HepG2 (cell line): ENCODE measurements around the gene CBX2. TPM values are rescaled to one million over a fixed set of nuclear protein-coding genes. Genes with fewer than 3 reads are reported as not detected.
A peak's percentile ranks its signal among the peaks of the same experiment; 100 is the strongest.

ENCODE experiments used
- CHD4 ChIP-seq: fragments of 200-600 bp; sonication (generic); IDR thresholded peaks from 2 replicates; pipeline ENCODE4 v1.7.0; 2017; ENCODE audit warnings: mild to moderate bottlenecking, low read length, borderline replicate concordance
- FOSL2 ChIP-seq: sonication (generic); formaldehyde crosslinking; IDR thresholded peaks from 2 replicates; pipeline ENCODE4 v1.4.0; 2020; ENCODE audit warnings: missing genetic modification reagents
- HNRNPK ChIP-seq: fragments of 200-400 bp; formaldehyde crosslinking; IDR thresholded peaks from 2 replicates; pipeline ENCODE4 v1.6.1; 2018; ENCODE audit warnings: low read length, low read depth, moderate library complexity, mild to moderate bottlenecking; ENCODE audit not compliant: poor library complexity, severe bottlenecking
- HNRNPL ChIP-seq: fragments of 200-400 bp; formaldehyde crosslinking; IDR thresholded peaks from 2 replicates; pipeline ENCODE4 v1.6.1; 2017; ENCODE audit warnings: mild to moderate bottlenecking, low read depth, low read length
- KLF16 ChIP-seq, 2 experiments: sonication (generic) in 1 of 2; formaldehyde crosslinking in 1 of 2; IDR thresholded peaks; 2 replicates each; pipeline versions ENCODE4 v1.6.1 to v1.8.0; 2016 to 2023; ENCODE audit warnings: missing genetic modification reagents in 2 of 2, missing compliant biosample characterization in 1 of 2
- MED13 ChIP-seq: sonication (generic); formaldehyde crosslinking; IDR thresholded peaks from 2 replicates; pipeline ENCODE4 v1.5.0; 2020; ENCODE audit warnings: missing genetic modification reagents
- MXI1 ChIP-seq: IDR thresholded peaks from 3 replicates; pipeline ENCODE4 v1.6.1; 2012; ENCODE audit warnings: low read depth, low read length, inconsistent platforms, borderline replicate concordance
- PHF5A ChIP-seq: IDR thresholded peaks from one replicate; pipeline ENCODE4 v1.6.1; 2018; ENCODE audit warnings: low read depth, missing genetic modification reagents; ENCODE audit not compliant: unreplicated experiment
- ZFP36L1 ChIP-seq: sonication (generic); formaldehyde crosslinking; IDR thresholded peaks from 2 replicates; pipeline ENCODE4 v1.8.0; 2022; ENCODE audit warnings: mild to moderate bottlenecking, missing genetic modification reagents, moderate library complexity
- ZNF143 ChIP-seq: sonication (generic); formaldehyde crosslinking; IDR thresholded peaks from 2 replicates; pipeline ENCODE4 v1.4.0; 2020; ENCODE audit warnings: missing genetic modification reagents
- ZNF879 ChIP-seq: sonication (generic); formaldehyde crosslinking; IDR thresholded peaks from 2 replicates; pipeline ENCODE4 v1.8.1; 2023; ENCODE audit warnings: missing genetic modification reagents
- polyA plus RNA-seq, 8 experiments: library from polyadenylated mRNA; depleted of rRNA in 3 of 8; stranded (reverse) in 7 of 8; unstranded in 1 of 8; fragments of >200 nt; fragmentation: Illumina TruSeq in 4 of 8; extraction: Trizol in 4 of 8; gene quantifications; 2 replicates each; pipeline versions ENCODE4 v1.2.1 to v1.2.3, GENCODE V29; 2011 to 2016; ENCODE audit warnings: low read depth in 4 of 8, missing spikeins in 1 of 8, mixed read lengths in 1 of 8; ENCODE audit not compliant: insufficient read depth in 1 of 8
- total RNA-seq, 5 experiments: library from RNA; depleted of rRNA; stranded (reverse); fragments of >200 nt; fragmentation: Illumina TruSeq; extraction: Trizol; gene quantifications; 2 replicates each; pipeline ENCODE4 v1.2.3, GENCODE V29; 2016; ENCODE audit warnings: low read depth in 1 of 5
- TF ChIP-seq, protein P1 (sequence below): sonication (generic); formaldehyde crosslinking; IDR thresholded peaks from 2 replicates; pipeline ENCODE4 v1.4.0; 2020; ENCODE audit warnings: mild to moderate bottlenecking, missing genetic modification reagents
- TF ChIP-seq, protein P2 (sequence below): sonication (generic); formaldehyde crosslinking; IDR thresholded peaks from 2 replicates; pipeline ENCODE4 v1.8.0; 2023; ENCODE audit warnings: mild to moderate bottlenecking, missing genetic modification reagents
- TF ChIP-seq, protein P3 (sequence below): sonication (generic); formaldehyde crosslinking; IDR thresholded peaks from 2 replicates; pipeline ENCODE4 v1.8.0; 2022; ENCODE audit warnings: mild to moderate bottlenecking, missing genetic modification reagents
- TF ChIP-seq, protein P4 (sequence below): sonication (generic); formaldehyde crosslinking; IDR thresholded peaks from 2 replicates; pipeline ENCODE4 v1.4.0; 2020; ENCODE audit warnings: mild to moderate bottlenecking, missing genetic modification reagents
- TF ChIP-seq, protein P5 (sequence below): sonication (generic); formaldehyde crosslinking; IDR thresholded peaks from 2 replicates; pipeline ENCODE4 v1.5.1; 2020; ENCODE audit warnings: mild to moderate bottlenecking, missing genetic modification reagents
- TF ChIP-seq, protein P6 (sequence below): IDR thresholded peaks from 2 replicates; pipeline ENCODE4 v1.6.1; 2016; ENCODE audit warnings: missing compliant biosample characterization, missing genetic modification reagents, borderline replicate concordance
- TF ChIP-seq, protein P7 (sequence below): sonication (generic); formaldehyde crosslinking; IDR thresholded peaks from 2 replicates; pipeline ENCODE4 v1.5.1; 2020; ENCODE audit warnings: missing genetic modification reagents, mild to moderate bottlenecking, borderline replicate concordance

Gene CBX2
- total and polyA plus RNA-seq, 2 of the 13 experiments (the other 11 are each of a cell fraction or from before 2014, with no cell fraction given): 14.5 to 31.1 TPM

DNA sequence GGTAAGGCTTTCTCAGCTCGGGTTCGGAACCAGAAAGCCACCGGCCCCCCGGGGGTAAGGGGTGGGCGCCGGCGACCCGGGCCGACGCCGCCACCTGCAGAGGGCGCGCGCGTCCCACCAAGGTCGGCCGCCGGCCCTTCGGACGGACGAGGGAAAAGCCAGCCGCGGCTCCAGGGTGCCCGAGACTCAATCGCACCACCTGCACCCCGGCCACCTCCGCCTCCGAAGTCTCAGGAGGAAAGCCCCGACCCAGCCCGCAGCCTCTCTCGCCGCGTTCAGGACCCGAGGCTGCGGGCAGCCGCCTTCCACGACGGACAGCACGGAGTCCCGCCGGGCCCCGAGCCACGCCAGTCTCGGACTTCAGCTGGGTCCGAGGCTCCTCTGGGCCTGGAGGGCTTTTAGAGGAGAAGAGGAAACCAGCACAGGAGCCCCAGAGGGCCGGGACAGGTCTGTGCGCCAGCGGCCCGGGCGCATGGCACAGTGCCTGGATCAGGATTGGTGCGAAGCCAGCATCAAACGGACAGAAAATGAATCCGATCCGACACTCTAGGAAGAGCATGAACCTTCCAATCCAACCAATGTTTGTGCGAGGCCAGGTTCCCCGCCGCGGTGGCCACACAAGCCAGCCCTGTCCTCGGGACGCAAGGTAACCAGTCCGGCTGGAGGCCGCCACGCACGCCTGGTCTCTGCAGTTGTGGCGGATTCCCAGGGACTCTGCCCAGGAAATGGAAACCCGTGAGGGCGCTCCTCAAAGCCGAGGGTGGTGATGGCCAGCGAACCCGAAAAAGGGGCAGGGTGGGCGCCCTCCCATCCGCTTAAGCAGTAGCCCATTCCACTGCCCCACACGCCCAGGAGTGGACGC is 12.2 kb downstream of the CBX2 start (continued):
- TF ChIP-seq, protein P1, sequence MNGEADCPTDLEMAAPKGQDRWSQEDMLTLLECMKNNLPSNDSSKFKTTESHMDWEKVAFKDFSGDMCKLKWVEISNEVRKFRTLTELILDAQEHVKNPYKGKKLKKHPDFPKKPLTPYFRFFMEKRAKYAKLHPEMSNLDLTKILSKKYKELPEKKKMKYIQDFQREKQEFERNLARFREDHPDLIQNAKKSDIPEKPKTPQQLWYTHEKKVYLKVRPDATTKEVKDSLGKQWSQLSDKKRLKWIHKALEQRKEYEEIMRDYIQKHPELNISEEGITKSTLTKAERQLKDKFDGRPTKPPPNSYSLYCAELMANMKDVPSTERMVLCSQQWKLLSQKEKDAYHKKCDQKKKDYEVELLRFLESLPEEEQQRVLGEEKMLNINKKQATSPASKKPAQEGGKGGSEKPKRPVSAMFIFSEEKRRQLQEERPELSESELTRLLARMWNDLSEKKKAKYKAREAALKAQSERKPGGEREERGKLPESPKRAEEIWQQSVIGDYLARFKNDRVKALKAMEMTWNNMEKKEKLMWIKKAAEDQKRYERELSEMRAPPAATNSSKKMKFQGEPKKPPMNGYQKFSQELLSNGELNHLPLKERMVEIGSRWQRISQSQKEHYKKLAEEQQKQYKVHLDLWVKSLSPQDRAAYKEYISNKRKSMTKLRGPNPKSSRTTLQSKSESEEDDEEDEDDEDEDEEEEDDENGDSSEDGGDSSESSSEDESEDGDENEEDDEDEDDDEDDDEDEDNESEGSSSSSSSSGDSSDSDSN (CRISPR knock-in tag): peak; percentile 72; the same call in 1 of the 2 replicates
- TF ChIP-seq, protein P2, sequence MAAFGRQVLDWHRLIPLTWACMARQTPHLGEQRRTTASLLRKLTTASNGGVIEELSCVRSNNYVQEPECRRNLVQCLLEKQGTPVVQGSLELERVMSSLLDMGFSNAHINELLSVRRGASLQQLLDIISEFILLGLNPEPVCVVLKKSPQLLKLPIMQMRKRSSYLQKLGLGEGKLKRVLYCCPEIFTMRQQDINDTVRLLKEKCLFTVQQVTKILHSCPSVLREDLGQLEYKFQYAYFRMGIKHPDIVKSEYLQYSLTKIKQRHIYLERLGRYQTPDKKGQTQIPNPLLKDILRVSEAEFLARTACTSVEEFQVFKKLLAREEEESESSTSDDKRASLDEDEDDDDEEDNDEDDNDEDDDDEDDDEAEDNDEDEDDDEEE: peak; percentile 86; the same call in 1 of the 2 replicates
- TF ChIP-seq CHD4 (no peak), MXI1 (0 out of 3 replicates have a peak, but pooled peaks have one; percentile 21), KLF16 (CRISPR knock-in tag; IDR thresholded peaks at IDR 0.05) (no peak), ZFP36L1 (no peak), HNRNPL (no peak), MED13 (CRISPR knock-in tag) (peak; percentile 66), PHF5A (CRISPR knock-in tag) (no peak), ZNF879 (CRISPR knock-in tag) (no peak), HNRNPK (peak; percentile 76), ZNF143 (CRISPR knock-in tag) (no peak), FOSL2 (CRISPR knock-in tag) (no peak)
- TF ChIP-seq, protein P3, sequence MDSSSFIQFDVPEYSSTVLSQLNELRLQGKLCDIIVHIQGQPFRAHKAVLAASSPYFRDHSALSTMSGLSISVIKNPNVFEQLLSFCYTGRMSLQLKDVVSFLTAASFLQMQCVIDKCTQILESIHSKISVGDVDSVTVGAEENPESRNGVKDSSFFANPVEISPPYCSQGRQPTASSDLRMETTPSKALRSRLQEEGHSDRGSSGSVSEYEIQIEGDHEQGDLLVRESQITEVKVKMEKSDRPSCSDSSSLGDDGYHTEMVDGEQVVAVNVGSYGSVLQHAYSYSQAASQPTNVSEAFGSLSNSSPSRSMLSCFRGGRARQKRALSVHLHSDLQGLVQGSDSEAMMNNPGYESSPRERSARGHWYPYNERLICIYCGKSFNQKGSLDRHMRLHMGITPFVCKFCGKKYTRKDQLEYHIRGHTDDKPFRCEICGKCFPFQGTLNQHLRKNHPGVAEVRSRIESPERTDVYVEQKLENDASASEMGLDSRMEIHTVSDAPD (CRISPR knock-in tag): no peak
- TF ChIP-seq, protein P4, sequence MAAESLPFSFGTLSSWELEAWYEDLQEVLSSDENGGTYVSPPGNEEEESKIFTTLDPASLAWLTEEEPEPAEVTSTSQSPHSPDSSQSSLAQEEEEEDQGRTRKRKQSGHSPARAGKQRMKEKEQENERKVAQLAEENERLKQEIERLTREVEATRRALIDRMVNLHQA: no peak
- TF ChIP-seq, protein P5, sequence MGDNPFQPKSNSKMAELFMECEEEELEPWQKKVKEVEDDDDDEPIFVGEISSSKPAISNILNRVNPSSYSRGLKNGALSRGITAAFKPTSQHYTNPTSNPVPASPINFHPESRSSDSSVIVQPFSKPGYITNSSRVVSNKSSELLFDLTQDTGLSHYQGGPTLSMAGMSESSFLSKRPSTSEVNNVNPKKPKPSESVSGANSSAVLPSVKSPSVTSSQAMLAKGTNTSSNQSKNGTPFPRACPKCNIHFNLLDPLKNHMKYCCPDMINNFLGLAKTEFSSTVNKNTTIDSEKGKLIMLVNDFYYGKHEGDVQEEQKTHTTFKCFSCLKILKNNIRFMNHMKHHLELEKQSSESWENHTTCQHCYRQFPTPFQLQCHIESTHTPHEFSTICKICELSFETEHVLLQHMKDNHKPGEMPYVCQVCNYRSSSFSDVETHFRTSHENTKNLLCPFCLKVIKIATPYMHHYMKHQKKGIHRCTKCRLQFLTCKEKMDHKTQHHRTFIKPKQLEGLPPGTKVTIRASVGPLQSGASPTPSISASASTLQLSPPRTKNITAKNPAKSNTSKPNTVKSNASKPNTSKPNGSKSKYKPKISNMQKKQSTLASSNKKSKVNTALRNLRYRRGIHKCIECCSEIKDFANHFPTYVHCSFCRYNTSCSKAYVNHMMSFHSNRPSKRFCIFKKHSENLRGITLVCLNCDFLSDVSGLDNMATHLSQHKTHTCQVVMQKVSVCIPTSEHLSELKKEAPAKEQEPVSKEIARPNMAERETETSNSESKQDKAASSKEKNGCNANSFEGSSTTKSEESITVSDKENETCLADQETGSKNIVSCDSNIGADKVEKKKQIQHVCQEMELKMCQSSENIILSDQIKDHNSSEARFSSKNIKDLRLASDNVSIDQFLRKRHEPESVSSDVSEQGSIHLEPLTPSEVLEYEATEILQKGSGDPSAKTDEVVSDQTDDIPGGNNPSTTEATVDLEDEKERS (CRISPR knock-in tag): no peak
- TF ChIP-seq, protein P6, sequence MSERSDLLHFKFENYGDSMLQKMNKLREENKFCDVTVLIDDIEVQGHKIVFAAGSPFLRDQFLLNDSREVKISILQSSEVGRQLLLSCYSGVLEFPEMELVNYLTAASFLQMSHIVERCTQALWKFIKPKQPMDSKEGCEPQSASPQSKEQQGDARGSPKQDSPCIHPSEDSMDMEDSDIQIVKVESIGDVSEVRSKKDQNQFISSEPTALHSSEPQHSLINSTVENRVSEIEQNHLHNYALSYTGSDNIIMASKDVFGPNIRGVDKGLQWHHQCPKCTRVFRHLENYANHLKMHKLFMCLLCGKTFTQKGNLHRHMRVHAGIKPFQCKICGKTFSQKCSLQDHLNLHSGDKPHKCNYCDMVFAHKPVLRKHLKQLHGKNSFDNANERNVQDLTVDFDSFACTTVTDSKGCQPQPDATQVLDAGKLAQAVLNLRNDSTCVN: no peak
- TF ChIP-seq, protein P7, sequence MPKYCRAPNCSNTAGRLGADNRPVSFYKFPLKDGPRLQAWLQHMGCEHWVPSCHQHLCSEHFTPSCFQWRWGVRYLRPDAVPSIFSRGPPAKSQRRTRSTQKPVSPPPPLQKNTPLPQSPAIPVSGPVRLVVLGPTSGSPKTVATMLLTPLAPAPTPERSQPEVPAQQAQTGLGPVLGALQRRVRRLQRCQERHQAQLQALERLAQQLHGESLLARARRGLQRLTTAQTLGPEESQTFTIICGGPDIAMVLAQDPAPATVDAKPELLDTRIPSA (CRISPR knock-in tag): no peak
